ENCODE data around the gene TSEN15. TPM values are rescaled to one million over a fixed set of nuclear protein-coding genes. Genes with fewer than 3 reads are reported as not detected.
"Not testable (repeated sequence)": the region's sequence is repeated elsewhere in the genome, so short reads cannot be mapped to it uniquely, and the experiment has no call there.

TSEN15 gene
- total RNA-seq, 4 donors from 2014 or later: 9.1 to 18.2 (median 11.1) TPM

DNA sequence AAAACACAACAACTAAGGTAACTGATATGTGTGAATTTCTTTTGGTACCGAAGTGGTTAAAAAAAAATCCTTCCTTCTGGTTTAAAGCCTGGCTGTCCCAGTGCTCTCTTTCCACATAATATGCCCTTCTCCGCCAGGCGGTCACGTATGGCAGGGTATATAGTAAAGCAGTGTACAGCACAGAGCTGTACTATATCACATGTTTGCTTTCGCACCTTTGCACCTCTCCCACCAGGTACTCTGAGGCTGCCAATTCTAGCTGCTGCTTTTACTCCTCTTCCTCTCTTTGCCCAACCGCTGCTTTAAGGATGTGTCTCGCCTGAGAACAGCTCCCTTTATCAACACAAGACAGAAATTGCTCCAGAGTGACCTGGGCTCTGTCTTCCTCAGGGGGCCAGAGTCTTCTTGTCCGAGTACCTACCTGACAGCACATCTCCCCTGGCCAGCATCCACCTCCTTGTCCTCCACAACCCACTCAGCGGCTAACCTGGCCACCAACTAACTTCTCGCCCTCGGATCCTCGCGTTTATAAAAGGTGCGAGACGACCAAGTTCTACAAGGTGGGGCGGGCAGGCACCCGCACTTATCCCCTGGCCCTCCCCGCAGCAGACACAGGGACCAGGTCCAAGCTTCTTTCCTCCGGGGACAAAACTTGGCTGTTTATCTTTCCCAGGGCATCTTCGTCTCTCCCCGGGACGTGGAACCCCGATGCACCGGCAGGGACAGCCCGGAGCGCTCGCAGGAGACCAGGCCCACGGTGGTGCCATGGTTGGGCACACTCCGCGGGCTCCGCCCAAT, 15.6 kb upstream of the TSEN15 start:
- TF ChIP-seq, protein P1, sequence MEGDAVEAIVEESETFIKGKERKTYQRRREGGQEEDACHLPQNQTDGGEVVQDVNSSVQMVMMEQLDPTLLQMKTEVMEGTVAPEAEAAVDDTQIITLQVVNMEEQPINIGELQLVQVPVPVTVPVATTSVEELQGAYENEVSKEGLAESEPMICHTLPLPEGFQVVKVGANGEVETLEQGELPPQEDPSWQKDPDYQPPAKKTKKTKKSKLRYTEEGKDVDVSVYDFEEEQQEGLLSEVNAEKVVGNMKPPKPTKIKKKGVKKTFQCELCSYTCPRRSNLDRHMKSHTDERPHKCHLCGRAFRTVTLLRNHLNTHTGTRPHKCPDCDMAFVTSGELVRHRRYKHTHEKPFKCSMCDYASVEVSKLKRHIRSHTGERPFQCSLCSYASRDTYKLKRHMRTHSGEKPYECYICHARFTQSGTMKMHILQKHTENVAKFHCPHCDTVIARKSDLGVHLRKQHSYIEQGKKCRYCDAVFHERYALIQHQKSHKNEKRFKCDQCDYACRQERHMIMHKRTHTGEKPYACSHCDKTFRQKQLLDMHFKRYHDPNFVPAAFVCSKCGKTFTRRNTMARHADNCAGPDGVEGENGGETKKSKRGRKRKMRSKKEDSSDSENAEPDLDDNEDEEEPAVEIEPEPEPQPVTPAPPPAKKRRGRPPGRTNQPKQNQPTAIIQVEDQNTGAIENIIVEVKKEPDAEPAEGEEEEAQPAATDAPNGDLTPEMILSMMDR (IDR thresholded peaks at IDR 0.05): no peak
- TF ChIP-seq POLR2A (IDR thresholded peaks at IDR 0.05): no peak
- H3K27me3 ChIP-seq: peaks cover 0 to 9% of the 10 kb centered on the region in 2 donors
- H3K36me3 ChIP-seq: no peaks in the 10 kb centered on the region
- H3K9me3 ChIP-seq: no peaks in the 10 kb centered on the region
- peak overlapping the region; percentile 44 to 69 (median 64) for H3K4me3 ChIP-seq
- peak in 1 of 3 donors; percentile 50 for DNase-seq
- H3K4me1 ChIP-seq: peaks cover 0 to 19% (median 4%) of the 10 kb centered on the region in 4 donors
- H3K27ac ChIP-seq: peak overlapping the region in 1 of 4 donors; percentile 60

DNA sequence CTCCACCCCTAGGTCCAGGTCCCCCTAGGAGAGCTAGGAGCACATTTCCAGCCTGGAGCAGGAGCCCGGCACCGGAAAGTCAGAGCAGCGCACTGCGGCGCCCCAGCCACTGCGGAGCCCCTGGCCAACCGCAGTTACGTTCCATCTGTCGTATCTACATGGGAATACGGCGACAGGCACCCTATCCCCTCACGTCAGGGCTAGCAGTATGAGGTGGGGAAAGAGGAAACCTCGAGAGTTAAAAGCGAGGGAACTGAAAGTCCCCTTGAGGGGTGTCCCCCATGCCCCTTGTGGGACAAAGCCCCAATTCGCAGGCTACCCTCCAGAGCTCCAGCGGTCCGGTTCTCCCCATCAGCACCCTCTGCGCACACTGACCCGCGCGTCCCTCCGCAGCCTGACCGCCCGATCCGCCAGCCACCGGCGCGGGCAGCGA, 15.0 kb upstream of the TSEN15 start:
- DNase-seq: peak in 2 of 3 donors; percentile 46 to 48
- TF ChIP-seq, protein P1 (IDR thresholded peaks at IDR 0.05): no peak
- no peak for TF ChIP-seq POLR2A (IDR thresholded peaks at IDR 0.05)
- no peaks in the 10 kb centered on the region for H3K36me3 ChIP-seq
- H3K27me3 ChIP-seq: peaks cover 0 to 9% of the 10 kb centered on the region in 2 donors
- peak overlapping the region in 3 of 4 donors; percentile 11 to 60 (median 22) for H3K27ac ChIP-seq
- no peaks in the 10 kb centered on the region for H3K9me3 ChIP-seq
- H3K4me1 ChIP-seq: peaks cover 0 to 19% (median 4%) of the 10 kb centered on the region in 4 donors
- peak overlapping the region; percentile 44 to 69 (median 64) for H3K4me3 ChIP-seq

DNA sequence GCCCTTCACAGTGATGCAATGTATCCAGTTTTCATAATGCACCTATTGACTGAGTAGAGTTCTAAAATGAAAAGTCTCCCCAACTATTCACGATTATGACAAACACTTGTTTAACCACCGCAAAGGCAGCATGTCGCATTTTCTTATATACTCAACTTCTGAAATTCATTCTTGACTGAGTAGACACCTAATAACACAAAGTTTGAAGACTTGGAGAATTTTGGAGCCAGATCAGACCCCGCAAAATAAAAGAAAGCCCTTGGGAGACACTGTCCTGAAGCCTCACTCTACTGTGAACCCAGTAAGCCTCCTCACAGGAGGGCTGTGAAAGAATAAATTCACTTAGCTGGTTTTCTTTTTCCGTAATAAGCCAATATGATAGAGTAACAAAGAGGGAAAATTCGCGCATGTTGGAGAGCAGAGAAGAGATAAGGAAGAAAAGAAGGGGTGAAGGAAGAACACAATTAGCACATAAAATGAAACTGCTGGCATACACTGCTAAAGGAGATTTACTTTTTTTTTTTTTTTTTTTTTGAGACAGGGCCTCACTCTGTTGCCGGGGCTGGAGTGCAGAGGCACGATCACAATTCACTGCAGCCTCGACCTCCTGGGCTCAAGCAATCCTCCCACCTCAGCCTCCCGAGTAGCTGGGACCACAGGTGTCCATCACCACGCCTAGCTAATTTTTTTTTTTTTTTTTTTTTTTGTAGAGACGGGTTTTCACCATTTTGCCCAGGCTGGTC, 13.5 kb upstream of the TSEN15 start:
- Histone ChIP-seq H3K9me3 (no peaks in the 10 kb centered on the region), H3K4me1 (peaks cover 0 to 19% (median 4%) of the 10 kb centered on the region in 4 donors), H3K36me3 (no peaks in the 10 kb centered on the region), H3K27ac (no peak overlapping the region), H3K27me3 (peaks cover 0 to 9% of the 10 kb centered on the region in 2 donors), H3K4me3 (peak overlapping the region in 3 of 4 donors; percentile 44 to 69 (median 63))
- no peak for DNase-seq
- no peak for TF ChIP-seq POLR2A (IDR thresholded peaks at IDR 0.05)
- TF ChIP-seq, protein P1 (IDR thresholded peaks at IDR 0.05): no peak

DNA sequence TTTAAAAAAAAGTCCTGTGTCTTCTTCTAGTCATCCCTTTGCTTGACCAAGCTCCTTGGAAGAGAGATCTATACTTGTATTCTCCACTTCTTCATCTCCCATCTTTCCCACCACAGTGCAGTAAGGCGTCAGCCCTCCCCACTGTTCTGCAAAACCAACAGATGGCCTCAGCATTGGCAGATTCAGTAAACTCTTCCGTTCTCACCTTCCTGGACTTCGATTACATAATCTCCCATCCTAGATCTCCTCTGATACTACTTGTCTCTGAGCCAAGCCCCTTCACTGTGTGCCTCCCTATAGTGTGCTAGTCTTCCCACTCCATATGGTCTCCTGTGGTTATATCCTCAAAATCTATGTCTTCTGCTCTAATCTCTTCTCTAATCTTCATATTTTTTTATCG, 12.4 kb upstream of the TSEN15 start:
- H3K27ac ChIP-seq: no peak overlapping the region
- H3K36me3 ChIP-seq: no peaks in the 10 kb centered on the region
- DNase-seq: no peak
- H3K4me1 ChIP-seq: peaks cover 0 to 19% (median 4%) of the 10 kb centered on the region in 4 donors
- TF ChIP-seq POLR2A (IDR thresholded peaks at IDR 0.05): no peak
- TF ChIP-seq, protein P1 (IDR thresholded peaks at IDR 0.05): no peak
- peaks cover 0 to 9% of the 10 kb centered on the region in 2 donors for H3K27me3 ChIP-seq
- no peak overlapping the region for H3K4me3 ChIP-seq
- no peaks in the 10 kb centered on the region for H3K9me3 ChIP-seq

DNA sequence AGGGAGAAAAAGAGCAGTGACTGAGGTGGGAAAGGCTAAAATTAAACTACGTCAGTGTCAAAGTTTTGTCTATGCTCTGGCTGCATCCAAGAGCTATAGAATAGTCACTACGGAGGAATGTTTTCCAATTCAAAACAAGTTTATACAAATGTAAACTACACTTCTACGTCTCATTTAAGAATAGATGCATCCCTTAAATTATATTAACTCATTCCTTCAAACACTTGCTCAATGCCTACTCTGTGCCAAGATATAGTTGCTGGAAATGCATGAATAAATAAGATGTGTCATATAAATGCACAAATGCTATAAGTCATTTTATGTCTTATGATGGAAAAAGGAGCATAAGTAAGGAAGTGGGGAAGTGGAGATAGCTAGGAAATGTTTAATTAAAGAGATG, 9.8 kb upstream of the TSEN15 start:
- H3K4me3 ChIP-seq: no peak overlapping the region
- TF ChIP-seq, protein P1 (IDR thresholded peaks at IDR 0.05): no peak
- TF ChIP-seq POLR2A (IDR thresholded peaks at IDR 0.05): no peak
- H3K27ac ChIP-seq: no peak overlapping the region
- H3K27me3 ChIP-seq: peaks cover 0 to 5% of the 10 kb centered on the region in 2 donors
- H3K9me3 ChIP-seq: no peaks in the 10 kb centered on the region
- H3K4me1 ChIP-seq: peaks cover 0 to 12% (median 1%) of the 10 kb centered on the region in 4 donors
- no peak for DNase-seq
- no peaks in the 10 kb centered on the region for H3K36me3 ChIP-seq

DNA sequence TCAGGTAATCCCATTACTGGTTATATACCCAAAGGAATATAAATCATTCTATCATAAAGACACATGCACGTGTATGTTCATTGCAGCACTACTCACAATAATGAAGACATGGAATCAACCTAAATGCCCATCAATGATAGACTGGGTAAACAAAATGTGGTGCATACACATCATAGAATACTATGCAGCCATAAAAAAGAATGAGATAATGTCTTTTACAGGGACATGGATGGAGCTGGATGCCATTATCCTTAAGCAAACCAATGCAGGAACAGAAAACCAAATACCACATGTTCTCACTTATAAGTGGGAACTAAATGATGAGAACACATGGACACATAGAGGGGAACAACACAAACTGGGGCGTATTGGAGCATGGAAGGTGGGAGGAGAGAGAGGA, 8.2 kb upstream of the TSEN15 start:
- not testable (repeated sequence) for DNase-seq, H3K36me3 ChIP-seq, H3K4me3 ChIP-seq, H3K4me1 ChIP-seq, H3K27me3 ChIP-seq, H3K27ac ChIP-seq, H3K9me3 ChIP-seq
